HG02588 (cell line): ENCODE measurements around the gene DAND5.
A peak's percentile ranks its signal among the peaks of the same experiment; 100 is the strongest.

Experiments used
- ATAC-seq: cut with Tn5 transposase; IDR thresholded peaks from one replicate; pipeline ENCODE4 v1.9.1; 2021; ENCODE audit warnings: mild to moderate bottlenecking, moderate library complexity; ENCODE audit not compliant: unreplicated experiment

Gene DAND5

DNA sequence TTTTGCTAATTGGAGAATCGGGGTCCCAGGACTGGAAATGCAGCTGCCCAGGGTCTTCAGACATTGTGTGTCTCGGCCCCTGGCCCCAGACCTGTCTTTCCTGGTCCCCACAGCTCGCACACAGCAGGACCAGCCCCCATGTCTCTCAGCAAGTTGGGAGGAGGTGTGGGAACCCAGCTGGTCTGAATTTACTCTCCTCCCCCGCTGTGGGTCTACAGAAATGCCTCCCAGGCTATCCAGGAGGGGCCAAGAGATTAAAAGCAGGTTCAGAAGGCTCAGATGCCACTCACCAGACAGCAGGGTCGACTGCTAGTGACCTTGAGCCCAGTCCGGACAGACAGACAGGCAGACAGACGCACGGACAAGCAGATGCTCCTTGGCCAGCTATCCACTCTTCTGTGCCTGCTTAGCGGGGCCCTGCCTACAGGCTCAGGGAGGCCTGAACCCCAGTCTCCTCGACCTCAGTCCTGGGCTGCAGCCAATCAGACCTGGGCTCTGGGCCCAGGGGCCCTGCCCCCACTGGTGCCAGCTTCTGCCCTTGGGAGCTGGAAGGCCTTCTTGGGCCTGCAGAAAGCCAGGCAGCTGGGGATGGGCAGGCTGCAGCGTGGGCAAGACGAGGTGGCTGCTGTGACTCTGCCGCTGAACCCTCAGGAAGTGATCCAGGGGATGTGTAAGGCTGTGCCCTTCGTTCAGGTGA, at the start of gene DAND5:
TSS of gene DAND5 (plus strand) at position 285 of the 697 bp plus-strand sequence. CDS start at position 370, 85 bp downstream.
- ATAC-seq = no peak

DNA sequence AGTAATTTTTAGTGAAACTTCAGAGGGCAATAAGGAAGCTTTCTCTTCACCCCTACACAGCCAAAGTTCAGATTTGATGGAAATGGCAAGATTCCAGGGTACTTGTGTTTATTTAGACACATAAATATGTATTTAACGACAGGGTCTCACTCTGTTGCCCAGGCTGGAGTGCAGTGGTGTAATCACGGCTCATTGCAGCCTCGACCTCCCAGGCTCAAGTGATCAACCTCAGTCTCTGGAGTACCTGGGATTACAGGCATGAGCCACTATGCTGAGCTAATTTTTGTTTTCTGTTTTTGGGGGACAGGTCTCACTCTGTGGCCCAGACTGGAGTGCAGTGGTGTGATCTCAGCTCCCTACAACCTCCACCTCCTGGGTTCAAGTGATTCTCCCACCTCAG, 48.3 kb upstream of the DAND5 start:
- ATAC-seq = no peak

GRCh38 chr19:12922959-12923358, 46.4 kb upstream of the DAND5 start:
- no peak for ATAC-seq

DNA sequence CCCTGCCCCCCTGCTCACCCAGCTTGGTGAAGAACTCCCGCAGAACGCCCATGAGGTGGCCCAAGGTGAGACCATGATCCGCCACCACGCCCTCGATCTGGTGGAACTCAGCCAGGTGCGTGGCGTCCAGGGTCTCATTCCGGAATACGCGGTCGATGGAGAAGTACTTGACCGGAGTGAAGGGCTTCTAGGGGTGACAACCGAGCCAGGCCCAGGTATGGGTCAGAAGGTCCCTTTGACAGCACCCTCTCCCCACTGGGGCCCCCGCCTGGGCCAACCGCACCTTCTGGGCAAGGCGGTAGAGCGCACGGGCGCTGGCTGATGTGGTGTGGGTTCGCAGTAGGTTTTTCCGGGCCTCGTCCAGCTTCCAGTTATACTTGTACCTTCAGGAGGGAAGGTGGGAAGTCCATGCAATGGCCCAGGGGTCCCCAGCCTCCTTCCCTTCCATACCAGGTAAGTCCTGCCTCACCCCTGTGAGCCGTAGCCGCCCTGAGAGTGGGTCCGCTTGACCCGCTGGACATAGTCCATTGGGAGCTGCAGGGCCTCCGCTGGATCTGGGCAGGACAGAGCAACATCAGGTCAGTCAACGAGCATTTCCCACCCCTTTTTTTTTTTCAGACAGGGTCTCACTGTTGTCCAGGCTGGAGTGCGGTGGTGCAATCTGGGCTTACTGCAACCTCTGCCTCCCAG, 44.6 kb upstream of the DAND5 start:
- no peak for ATAC-seq

DNA sequence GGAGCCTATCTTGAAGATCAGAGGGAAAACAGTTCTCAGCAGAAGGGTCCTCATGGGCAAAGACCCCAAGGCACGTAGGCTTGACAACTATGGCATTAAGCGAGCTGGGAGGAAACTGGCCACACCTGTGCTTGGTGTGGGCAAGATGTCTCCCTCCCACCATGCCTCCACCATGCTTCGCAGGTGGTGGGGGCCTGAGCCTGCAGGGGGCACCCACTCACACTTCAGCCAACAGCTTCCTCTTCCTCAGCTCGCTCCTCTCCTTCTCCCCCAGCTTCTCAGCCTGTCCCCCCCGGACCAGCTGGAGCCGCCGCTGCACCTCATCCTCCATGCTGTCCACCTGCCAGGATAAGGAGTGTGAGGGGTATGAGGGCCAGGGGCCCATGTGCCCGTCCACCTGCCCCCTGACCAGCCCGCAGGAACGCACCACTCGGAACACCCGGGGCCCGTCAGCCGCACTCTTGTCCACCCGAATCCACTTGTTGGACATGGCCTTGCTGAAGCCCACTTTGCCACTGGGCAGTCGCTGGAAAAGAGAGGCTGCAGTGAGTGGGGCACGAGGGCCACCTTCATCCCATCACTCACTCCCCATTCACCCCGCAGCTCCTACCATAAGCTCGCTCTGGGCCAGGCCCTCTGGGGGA, 39.3 kb upstream of the DAND5 start:
- no peak for ATAC-seq

DNA sequence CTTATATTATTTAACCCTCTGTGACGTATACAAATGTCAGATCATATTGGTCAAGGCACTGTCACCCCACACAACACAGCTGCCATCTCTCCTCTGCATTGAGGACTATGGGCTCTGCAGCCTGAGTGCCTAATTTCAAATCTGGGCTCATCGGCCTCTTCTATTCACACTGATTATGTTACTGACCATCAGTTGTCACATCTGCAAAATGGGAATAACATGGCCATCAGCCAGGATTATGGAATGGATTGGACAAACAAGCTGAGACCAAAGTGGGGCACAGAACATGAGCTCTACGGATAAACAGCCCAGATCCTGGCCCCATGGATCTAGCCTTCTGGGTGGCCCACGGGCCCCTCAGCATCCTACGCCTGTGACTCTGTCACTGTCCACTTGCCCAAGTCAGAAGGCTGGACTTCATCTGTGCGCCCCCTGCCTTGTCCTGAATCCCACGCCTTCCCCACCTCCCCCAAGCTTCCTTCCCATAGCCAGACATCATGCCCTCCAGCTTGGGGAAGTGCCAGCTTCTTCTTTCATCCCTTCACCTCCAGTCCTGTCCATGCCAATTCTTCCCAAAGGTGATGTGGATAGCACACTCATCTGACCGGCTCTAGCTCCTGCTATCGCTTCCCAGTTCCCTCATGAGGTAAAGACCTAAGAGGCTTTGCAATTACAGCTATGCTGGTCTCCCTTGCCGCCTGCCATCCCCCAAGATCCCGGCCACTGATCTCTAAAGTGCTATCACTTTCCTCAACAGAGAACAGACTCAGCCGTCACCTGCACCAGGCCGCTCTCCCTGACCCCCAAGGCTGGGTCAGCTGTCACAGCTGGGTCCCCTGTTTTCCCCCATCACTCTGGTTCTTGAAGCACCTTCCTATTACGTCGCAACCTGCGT, 36.7 kb upstream of the DAND5 start:
- no peak for ATAC-seq

GRCh38 chr19:12933287-12934072, 35.9 kb upstream of the DAND5 start, which contains the start of gene FARSA:
Gene FARSA, minus strand, starts transcription at chr19:12933711. Its CDS starts 15 bp downstream, at chr19:12933696.
- peak; percentile 45 for ATAC-seq

DNA sequence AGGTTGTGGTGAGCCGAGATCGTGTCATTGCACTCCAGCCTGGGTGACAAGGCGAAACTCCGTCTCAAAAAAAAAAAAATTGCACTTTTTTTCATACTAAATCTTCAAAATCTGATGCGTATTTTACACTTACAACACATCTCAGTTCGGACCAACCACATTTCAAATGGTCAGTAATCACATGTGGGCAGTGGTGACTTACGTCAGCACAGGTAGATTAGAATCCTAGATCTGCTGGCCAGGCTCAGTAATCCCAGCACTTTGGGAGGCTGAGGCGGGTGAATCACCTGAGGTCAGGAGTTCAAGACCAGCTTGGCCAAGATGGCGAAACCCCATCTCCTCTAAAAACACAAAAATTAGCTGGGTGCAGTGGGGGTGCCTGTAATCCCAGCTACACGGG, 34.3 kb upstream of the DAND5 start:
- no peak for ATAC-seq

DNA sequence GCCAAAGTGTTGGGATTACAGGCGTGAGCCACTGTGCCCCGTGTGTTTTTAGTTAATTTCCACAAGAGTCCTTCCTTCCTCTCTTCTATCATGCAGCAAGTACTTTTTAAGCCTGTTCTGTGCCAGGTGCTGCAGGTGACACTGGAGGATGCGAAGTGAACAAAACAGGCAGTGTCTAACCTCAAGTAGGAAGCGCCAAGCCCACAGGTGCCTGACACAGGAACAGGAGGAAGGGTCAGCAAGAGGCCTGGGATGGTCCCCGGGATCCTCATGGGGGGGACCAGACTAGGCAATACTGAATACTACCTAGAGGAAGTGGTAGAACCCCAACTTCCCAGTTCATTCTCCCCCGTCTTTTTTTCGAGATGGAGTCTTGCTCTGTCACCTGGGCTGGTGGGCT, 32.8 kb upstream of the DAND5 start:
- ATAC-seq = no peak

GRCh38 chr19:12937093-12937926, 32.1 kb upstream of the DAND5 start:
- no peak for ATAC-seq

DNA sequence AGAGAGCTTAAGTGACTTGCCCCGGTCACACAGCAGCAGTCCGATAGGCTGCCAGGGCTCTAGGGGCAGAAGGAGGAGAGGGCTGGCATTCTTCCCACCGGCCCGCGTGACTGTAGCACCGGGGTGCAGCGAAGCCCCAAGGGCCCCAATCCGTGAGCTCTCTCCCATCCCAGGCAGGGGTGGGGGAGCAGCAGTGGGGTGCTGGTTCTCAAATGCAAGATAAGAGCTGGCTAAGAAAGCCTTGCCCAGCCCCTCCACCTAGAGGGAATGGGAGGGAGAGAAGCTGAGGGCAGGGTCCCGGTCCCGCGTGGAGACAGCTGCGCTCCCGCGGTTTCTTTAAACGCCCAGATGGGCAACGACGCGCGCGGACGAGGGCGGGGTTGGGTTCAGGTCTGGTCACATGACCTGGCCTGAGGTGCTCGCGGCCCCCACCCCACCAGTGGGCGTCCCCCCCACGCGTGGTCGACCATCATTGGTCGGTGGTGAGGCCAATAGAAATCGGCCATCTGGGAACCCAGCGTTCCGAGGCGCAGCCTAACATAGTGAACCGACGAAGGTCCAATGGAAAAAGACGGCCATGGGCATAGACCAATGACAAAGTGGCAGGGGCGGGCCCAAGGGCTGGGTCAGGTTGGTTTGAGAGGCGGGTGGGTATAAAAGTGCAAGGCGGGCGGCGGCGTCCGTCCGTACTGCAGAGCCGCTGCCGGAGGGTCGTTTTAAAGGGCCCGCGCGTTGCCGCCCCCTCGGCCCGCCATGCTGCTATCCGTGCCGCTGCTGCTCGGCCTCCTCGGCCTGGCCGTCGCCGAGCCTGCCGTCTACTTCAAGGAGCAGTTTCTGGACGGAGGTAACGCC, 31.2 kb upstream of the DAND5 start, which contains the start of gene CALR:
TSS of gene CALR (plus strand) at position 683 of the 852 bp plus-strand sequence. CDS start at position 754, 71 bp downstream.
- ATAC-seq = peak; percentile 80

- peak; percentile 4 for ATAC-seq
These were observed 30.4 kb upstream of the DAND5 start for GRCh38 chr19:12938779-12939601.

DNA sequence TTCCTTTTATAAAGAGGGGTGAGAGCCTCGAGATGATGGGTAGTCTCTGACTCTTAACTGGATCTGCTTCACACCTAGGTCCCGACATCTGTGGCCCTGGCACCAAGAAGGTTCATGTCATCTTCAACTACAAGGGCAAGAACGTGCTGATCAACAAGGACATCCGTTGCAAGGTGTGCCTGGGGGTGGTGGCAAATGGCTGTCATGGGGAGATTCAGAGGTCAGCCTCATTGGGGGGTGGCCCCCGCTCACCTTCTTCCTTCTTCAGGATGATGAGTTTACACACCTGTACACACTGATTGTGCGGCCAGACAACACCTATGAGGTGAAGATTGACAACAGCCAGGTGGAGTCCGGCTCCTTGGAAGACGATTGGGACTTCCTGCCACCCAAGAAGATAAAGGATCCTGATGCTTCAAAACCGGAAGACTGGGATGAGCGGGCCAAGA, 29.4 kb upstream of the DAND5 start:
- no peak for ATAC-seq

- no peak for ATAC-seq
These were observed 28.5 kb upstream of the DAND5 start for GRCh38 chr19:12940897-12941296.

- ATAC-seq = no peak
These were observed 25.8 kb upstream of the DAND5 start for GRCh38 chr19:12943437-12944044.

DNA sequence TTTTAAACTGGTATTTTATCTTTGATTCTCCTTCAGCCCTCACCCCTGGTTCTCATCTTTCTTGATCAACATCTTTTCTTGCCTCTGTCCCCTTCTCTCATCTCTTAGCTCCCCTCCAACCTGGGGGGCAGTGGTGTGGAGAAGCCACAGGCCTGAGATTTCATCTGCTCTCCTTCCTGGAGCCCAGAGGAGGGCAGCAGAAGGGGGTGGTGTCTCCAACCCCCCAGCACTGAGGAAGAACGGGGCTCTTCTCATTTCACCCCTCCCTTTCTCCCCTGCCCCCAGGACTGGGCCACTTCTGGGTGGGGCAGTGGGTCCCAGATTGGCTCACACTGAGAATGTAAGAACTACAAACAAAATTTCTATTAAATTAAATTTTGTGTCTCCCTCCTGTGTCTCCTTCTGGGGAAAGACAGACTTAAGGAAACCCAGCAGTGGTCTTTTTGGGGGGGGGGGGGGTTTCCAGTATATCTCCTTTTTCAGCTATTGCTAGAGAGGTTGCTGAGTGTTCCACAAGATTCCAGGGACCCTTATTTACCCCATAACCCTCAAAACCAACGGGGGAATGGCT, 25.2 kb upstream of the DAND5 start:
- no peak for ATAC-seq
